Fibroblast of lung (primary cell): ENCODE measurements around the gene MYCT1.

ENCODE experiments used
- EZH2 ChIP-seq: IDR thresholded peaks from 2 replicates; pipeline ENCODE4 v1.5.1; 2012; ENCODE audit warnings: low read length, control low read depth, mild to moderate bottlenecking; ENCODE audit errors: missing control alignments
- TF ChIP-seq, protein P1 (sequence below), 2 donors: IDR thresholded peaks in 1 of 2; conservative IDR thresholded peaks in 1 of 2; 1 replicate in 1 of 2; 2 replicates in 1 of 2; pipeline ENCODE4 v1.5.1; 2011 to 2012; ENCODE audit warnings: low read length in 2 of 2, control low read depth in 1 of 2, inconsistent platforms in 1 of 2, low read depth in 1 of 2, mild to moderate bottlenecking in 1 of 2

DNA sequence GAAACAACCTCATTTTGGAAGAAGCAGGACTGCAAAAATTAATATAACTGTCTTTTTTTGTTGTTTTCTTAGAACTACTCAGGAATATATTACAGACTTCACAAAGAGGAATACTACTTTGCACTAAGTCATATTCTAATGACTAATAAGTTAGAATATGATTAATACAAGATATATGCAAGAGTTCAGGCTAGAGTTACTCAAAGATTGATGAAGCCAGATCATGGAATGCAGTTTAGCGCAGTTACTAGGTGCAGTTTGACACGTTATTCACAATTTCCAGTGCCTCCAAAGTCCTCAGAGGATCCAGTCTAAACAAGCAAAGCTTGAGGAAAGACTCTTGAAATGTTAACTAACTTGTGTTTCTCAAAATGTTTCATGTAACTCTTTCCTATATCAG is 1.2 kb upstream of the MYCT1 start:
- TF ChIP-seq, protein P1, sequence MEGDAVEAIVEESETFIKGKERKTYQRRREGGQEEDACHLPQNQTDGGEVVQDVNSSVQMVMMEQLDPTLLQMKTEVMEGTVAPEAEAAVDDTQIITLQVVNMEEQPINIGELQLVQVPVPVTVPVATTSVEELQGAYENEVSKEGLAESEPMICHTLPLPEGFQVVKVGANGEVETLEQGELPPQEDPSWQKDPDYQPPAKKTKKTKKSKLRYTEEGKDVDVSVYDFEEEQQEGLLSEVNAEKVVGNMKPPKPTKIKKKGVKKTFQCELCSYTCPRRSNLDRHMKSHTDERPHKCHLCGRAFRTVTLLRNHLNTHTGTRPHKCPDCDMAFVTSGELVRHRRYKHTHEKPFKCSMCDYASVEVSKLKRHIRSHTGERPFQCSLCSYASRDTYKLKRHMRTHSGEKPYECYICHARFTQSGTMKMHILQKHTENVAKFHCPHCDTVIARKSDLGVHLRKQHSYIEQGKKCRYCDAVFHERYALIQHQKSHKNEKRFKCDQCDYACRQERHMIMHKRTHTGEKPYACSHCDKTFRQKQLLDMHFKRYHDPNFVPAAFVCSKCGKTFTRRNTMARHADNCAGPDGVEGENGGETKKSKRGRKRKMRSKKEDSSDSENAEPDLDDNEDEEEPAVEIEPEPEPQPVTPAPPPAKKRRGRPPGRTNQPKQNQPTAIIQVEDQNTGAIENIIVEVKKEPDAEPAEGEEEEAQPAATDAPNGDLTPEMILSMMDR (conservative IDR thresholded peaks at IDR 0.05 in 1 of 2, IDR thresholded peaks at IDR 0.05 in 1 of 2; ENCODE audit: low read depth in 1 of 2, low read length in 2 of 2): no peak
- no peak for TF ChIP-seq EZH2
